Measurements from ENCODE around the gene SLC35G4.
"Not testable (repeated sequence)": the region's sequence is repeated elsewhere in the genome, so short reads cannot be mapped to it uniquely, and the experiment has no call there.

Gene SLC35G4

DNA sequence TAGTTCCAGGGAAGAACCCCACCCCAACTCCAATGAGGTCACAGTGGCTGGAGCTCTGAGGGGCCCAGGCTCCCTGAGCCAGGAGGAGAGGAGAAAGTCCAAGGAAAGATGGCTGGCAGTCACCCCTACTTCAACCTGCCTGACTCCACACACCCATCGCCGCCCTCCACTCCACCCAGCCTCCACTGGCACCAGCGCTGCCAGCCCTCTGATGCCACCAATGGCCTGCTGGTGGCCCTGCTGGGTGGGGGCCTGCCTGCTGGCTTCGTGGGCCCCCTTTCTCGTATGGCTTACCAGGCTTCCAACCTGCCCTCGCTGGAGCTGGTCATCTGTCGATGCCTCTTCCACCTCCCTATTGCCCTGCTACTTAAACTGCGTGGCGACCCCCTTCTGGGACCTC lies at the start of gene SLC35G4:
Gene SLC35G4, plus strand, starts transcription at position 109 of the 400 bp plus-strand sequence. Its CDS starts 0 bp downstream, at position 109.
- not testable (repeated sequence) for DNase-seq

DNA sequence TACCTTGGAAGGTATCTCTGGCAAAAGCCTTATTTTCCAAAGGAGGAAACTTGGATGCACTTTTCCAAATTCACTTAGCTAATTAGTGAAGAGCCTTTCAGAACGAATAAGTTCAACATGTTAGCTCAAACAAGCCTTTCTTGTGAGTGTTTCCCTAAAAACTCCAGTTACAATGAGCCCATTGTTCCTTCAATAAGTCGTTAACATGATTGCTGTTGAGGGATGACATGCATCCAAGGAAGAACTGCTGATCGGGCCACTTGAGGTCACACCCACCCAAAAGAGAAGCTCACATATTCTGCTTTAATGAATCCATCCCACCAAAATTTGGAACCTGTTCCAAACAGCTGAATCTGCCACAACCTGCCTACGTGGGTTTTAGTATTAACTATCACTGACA lies 48.1 kb upstream of the SLC35G4 start:
- DNase-seq: no peak

DNA sequence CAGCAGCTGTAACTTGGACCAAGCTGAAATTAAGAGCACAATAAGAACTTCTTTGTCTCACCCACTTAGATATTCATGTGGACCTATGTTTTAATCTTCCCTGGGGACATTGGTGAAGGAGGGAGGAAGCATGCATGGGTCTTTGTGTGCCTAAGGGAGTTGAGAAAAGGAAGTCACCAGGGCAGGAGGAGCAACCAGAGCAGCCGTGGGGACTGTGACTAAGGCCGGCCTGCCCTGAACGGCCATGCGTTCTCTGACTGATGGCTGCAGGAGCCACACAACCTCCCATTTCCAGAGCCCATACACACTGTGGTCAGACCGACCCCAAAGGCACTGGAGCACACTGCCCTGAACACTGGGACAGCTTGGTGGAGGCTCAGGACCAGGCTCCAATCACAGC lies 43.7 kb upstream of the SLC35G4 start:
- DNase-seq: no peak

DNA sequence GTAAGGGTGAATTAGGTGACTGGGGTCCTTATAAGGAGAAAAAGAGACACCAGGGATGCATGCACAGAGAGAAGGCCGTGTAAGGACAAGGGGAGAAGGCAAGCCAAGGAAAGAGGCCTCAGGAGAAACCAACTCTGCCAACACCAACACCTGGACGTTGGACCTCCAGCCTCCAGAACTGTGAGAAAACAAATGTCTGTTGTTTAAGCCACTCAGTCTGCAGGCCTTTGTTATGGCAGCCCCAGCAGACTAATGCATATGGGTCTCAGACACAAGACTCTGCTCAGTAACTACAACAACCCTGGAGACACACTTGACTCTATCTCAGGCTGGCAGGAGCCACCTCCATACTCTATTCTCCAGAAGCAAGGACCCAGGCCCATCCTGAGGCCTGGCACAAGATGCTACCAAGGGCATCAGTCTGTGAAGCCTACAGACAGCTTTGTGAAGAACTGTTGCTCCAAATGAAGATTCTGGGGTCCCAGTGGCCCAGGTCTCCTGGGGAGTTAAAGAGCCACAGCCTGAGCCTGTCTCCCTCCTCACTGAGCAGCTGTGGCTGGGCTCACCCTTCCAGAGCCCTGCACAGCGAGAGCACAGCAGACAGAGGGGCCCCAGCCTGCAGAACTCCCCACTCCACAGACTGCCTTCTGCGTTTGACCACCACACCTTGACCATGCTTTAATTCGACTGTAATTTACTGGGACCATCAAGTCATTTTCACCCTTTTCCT lies 43.0 kb upstream of the SLC35G4 start:
- no peak for DNase-seq

DNA sequence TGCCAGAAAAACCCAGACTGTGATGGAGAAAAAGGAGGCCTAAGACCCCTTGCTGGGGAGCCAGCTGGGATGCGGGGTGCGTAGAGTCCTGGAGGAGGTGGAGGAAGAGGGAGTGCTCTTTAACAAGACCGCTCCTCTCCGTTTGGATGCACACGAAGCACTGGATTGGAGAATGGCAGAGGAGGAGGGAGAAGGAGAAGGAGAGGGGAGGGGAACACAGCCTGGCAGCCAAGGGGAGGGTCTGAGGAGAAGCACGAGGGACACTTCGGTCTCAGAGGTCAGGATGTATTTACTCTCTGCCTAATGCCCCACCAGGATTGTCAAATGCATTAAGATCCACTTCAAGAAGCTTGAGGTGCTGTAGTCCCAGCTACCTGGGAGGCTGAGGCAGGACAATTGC lies 42.0 kb upstream of the SLC35G4 start:
- no peak for DNase-seq

DNA sequence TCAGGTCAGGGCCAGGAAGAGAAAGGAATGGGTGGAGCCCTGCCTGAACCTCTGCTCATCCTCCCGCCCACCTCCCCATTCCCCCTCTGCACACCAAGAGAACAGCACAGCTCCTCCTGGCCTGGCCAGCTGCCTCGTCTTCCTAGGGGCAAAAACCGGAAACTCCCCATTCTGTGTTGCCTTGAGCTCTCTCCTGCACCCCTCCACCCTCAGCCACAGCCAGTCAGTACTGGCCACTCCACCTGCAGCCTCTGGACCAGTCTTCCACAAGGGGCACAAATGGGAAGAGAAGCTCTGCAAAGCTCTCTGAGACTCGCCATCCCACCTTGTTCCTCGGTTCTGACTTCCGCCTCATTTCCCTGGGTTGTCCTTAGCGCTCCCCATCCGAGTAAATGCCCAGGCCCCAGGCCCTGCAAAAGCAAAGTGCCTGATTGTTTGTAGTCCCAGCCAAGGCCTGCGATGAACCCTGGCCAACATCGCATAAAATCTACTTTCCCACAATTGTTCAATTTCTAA lies 39.3 kb upstream of the SLC35G4 start:
- DNase-seq: no peak

DNA sequence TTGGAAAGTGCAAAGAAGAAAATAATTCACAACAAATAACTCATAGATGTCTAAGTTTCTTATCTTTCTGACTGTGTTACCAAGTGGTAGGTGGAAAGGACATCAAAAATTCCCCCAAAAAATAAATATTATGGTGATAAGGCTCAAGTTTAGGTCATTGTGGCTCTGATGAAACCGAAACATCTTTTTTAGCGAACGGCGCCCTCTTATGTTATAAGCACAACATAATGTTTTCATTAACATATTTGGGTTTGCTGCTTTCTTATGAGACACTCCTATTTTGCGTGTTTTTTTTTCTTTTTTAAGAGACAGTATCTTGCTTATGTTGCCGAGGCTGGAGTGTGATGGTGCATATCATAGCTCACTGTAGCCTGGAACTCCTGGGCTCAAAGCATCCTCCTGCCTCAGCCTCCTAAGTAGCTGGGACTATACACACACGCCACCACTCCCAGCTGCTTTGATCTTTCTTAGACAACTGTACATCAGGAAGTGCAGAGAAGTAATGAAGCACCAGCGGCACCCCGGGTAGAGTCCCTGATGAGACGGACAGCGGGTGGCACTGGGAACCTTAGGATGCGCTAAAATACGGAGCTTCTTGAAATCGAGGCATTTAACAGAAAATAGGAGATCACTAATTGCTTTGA lies 38.5 kb upstream of the SLC35G4 start:
- no peak for DNase-seq

DNA sequence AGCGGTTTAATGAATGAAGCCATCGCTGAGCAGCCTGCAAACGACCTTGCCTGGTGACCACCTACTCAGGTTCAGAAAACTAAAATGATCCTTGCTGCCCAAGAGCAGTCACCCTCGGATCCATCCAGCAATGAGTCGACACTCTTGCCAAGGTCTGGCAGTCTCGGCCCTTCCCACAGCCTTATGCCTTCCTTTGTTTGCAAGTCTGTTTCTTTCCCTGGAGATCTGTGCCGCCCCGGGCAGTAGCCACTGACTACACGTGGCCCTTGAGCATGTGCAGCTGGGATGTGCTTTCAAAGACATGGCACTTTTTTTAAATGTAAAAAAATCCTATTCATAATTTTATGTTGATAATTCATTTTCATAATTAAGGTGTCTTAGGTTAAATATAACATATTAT lies 37.2 kb upstream of the SLC35G4 start:
- no peak for DNase-seq

DNA sequence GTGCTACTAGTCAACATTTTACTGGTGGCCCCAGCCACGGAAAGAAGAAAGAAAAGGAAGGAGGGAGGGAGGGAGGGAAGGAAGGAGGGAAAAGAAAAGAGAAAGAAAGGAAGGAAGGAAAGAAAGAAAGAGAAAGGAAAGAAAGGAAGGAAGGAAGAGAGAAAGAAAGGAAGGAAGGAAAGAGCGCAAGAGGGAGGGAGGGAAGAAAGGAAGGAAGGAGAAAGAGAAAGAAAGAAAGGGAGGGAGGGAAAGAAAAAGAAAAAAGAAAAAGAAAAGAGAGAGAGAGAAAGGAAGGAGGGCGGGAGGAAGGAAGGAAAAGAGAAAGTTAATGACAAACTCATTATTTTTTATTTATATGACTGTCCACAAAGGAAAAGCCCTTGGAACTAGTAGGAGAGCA lies 34.9 kb upstream of the SLC35G4 start:
- no peak for DNase-seq

DNA sequence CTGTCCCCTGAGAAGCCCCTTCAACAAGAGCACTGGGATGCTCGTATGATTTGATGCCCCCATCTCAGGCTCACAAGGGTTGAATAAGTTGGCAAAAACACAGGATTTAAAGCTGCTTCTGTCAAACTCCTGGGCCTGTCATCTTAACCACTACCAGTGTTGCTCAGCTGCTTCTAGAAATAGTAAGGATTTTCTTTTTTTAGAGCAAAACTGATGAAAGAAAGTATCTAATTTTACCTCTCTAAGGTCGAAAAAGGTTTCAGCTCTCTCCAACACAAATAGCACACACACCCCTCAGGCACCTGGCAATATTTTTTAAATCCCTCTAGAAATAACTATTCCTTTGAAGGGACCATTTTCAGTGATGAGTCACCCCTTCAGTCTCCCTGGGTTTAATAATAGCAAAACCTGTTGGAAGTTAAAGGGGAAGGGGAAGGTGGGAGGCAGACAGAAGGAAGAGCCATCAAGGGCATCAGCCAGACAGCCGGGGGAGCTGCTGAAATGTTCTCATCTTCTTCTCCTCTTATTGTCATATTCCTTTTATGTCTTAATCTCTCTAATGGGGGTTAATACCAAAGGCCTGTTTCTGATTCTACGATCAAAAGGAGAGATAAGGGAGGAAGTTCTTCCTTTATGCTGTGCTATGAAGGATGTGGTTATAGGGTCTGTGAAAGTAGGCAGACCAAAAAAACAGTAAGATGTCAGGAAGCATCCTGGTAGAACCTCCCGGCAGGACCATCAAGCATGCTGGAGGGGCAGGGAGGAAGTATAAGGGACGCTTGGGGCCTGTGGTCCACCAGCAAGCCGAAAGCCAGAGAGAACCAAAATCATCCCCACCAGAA lies 31.9 kb upstream of the SLC35G4 start:
- no peak for DNase-seq

DNA sequence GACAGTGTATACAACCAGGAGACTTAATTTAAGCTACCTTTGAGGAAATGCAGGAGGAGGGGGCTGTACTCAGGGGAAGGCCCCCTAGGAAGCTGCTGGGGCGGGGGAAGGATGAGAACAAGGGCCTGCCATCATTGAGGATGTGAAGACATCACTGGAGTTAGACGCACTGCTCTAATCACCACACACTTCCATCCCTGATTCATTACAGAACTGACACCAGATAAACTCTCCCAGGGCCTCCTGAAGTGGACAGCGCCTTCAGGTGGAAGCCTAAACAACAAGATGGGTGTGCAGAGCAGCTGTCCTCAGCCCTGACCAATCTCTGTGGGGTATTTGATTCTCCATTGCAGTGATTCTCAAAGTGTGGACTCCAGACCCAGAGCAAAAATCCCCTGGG lies 30.6 kb upstream of the SLC35G4 start:
- no peak for DNase-seq

DNA sequence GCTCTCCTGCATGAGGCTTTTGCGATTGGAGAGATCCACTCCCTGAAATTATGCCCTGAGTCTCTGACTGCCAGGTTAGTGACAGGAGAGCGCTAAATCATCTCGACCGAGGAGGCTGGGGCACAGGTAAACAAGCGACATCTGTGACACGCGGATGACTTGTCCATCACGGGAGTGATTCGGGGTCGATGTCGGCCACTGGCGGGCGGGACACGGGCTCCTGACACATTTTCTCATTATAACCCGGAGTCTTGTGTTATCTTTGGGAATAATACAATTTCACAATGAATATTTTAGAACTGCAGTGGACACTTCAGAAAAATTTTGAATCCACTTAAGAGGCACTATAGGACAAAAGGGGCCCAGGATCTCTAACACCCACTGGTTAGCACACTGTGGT lies 29.5 kb upstream of the SLC35G4 start:
- no peak for DNase-seq

DNA sequence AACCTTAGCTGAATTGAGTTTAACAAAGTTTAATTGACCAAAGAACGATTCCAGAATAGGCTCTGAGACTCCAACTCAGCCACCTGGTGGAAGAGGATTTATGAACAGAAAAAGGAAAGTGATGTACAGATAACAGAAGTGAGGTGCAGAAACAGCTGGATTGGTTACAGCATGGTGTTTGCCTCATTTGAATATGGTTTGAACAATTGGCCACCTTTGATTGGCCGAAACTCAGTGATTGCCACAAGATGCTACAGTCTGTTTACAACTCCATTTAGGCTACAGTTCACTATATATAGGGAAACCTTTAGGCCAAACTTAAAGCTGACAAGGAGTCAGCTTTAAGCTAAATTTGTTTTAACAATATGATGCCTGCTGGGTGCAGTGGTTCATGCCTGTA lies 28.1 kb upstream of the SLC35G4 start:
- DNase-seq: no peak

DNA sequence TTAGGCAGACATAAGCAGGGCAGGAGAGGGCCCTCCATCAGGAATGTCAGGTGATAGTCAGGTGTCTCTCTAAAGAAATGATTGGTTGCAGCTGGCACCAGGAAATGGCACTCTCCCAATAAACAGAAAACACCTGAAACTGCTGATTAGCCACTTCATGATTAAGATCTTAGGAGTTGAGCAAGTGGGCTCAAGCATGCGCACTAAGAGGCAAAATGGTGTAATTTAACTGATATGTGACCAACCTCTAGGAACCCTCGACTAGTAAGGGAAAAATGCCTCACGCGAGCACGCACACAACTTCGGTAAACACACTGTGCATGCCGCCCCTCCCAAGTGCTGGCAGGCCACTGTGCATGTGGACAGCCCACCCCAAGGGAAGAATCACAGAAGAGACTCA lies 23.8 kb upstream of the SLC35G4 start:
- DNase-seq: no peak

DNA sequence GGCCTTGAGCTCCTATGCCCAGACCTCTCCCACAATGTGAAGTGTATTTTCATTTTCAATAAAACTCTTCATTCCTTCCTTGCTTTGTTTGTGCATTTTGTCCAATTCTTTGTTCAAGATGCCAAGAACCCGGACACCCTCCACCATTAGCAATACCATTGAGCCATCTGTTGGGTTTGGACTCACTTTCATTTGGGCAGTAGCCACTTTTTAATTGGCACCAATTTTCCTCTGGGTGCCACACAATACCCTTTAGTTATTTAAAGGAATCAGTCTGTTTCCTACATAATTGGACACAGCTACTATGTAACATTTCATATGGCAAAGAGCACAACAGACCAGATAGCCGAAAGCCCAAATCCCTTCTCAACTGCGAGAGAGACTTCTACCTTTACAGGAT lies 22.5 kb upstream of the SLC35G4 start:
- no peak for DNase-seq

DNA sequence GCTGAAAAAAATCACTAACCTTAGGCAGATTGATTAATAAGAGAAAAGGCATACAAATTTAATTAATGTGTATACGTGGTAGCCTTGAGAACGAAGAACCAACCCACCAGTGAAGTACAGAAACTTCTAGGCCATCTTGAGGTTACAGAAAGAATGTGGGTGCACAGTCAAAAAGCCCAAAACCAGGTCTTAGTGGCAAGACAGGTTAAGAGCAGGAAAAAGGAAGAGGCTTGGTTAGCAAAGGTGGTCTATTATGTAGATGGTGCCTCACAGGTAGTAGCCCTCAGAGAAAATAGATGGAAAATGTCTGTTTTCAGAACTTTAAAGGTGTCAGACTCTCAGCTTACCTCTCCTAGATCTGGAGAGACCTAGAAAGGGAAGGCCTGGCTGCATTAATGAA lies 22.0 kb upstream of the SLC35G4 start:
- no peak for DNase-seq

DNA sequence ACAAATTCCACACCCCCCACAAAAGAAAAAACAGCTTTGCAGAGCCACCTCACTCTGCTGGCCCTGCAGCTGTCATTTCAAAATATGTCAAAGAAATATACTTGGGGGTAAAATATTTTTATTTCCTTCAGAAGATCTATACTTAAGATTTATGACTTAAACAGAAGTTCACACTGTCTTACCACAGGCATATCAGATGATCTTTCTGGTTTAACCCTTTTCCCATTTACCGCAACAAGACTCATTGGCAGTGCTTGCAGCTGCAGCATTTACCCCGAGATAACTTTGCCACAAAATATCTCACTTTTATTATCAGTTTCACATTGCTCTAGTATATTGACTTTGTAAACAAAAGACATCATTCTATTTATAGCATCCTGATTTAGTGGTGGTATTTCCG lies 21.6 kb upstream of the SLC35G4 start:
- DNase-seq: no peak

DNA sequence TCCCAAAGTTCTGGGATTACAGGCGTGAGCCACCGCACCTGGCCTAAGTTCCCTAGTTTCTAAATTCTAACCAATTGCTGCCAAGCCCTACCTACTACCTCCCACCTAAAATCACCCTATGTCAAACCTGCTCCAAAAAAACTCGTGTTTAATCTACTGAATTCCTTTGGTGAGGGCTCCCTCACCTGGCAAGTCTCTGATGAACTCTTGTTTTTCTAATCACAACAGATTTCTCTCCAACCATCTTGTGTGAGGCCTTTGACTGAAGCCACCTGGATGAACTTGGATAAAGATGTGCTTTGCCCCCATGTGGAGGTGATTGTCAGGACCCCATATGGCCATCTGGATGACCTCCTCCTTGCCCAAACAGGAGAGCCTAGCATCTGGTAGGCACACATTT lies 17.4 kb upstream of the SLC35G4 start:
- no peak for DNase-seq

DNA sequence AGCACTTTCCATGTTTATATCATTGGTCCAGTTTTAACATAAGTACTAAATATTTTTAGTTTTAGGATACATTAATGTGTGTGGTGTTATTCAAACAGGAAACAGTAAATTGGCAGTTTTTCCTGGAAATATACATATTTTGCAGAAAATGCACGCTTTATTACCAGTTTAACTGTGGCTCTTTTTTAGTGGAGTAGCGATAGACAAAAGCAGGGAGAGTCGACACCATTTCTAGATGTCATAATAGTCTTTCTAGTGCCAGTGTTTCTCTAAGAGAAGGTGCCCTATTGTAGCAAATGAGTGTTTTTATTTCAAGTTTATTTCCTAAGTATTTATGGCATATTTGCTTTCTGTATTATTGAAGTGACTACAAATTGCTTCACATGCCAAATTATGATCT lies 9.1 kb upstream of the SLC35G4 start:
- no peak for DNase-seq

DNA sequence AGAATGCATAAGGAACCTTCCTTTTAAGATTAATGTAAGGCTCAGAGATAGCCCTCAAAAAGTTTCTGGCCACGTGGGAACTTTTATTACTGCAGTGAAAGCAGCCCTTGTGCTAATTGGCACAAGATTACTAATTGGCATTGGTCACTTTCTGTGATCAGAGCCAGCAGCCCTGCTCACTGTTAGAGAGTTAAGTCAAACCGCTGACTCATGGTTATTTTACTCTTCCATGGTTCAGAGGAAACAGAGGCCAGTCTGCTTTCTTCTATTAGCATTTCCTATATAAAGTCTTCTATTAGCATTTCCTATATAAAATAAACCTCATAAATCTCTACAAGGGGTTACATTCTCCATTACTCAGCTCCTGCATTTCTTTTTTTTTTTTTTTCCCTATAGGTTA lies 1.5 kb upstream of the SLC35G4 start:
- DNase-seq: no peak

DNA sequence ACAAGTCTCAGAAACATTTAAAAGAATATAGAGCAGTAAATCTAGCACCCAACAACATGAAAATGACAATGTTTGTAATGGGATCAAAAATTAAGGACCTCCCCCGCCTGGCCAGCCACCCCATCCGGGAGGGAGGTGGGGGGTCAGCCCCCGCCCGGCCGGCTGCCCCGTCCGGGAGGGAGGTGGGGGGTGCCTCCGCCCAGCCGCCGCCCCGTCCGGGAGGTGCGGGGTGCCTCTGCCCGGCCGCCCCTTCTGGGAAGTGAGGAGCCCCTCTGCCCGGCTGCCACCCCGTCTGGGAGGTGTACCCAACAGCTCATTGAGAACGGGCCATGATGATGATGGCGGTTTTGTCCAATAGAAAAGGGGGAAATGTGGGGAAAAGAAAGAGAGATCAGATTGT lies 778 bp upstream of the SLC35G4 start:
- not testable (repeated sequence) for DNase-seq

DNA sequence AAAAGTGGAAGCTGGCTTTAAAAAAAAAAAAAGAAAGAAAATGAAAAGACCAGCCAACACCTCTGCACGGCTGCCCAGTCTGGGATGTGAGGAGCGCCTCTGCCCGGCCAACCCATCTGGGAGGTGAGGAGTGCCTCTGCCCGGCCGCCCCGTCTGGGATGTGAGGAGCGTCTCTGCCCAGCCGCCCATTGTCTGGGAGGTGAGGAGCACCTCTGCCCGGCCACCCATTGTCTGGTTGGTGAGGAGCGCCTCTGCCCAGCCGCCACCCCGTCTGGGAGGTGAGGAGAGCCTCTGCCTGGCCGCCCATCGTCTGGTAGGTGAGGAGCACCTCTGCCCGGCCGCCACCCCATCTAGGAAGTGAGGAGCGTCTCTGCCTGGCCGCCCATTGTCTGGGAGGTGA lies 3.7 kb downstream of the SLC35G4 start:
- not testable (repeated sequence) for DNase-seq

DNA sequence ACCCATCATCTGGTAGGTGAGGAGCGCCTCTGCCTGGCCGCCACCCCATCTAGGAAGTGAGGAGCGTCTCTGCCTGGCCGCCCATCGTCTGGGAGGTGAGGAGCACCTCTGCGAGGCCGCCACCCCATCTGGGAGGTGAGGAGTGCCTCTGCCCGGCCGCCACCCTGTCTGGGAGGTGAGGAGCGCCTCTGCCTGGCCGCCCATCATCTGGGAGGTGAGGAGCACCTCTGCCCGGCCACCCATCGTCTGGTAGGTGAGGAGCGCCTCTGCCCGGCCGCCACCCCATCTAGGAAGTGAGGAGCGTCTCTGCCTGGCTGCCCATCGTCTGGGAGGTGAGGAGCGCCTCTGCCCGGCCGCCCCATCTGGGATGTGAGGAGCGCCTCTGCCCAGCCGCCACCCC lies 4.2 kb downstream of the SLC35G4 start:
- DNase-seq: not testable (repeated sequence)

DNA sequence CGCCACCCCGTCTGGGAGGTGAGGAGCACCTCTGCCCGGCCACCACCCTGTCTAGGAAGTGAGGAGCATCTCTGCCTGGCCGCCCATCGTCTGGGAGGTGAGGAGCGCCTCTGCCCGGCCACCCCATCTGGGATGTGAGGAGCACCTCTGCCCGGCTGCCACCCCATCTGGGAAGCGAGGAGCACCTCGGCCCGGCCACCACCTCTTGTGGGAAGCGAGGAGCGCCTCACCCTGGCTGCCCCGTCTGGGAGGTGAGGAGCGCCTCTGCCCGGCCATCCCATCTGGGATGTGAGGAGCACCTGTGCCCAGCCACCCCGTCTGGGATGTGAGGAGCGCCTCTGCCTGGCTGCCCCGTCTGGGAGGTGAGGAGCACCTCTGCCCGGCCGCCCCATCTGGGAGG lies 4.6 kb downstream of the SLC35G4 start:
- not testable (repeated sequence) for DNase-seq
